Suprapubic skin (tissue), 4 donors: Measurements from ENCODE around the gene IQCH. TPM values are rescaled to one million over a fixed set of nuclear protein-coding genes. Genes with fewer than 3 reads are reported as not detected.

Experiments
- DNase-seq, 2 donors: peaks; one replicate each; pipeline ENCODE4 v3.0.0-alpha.2; 2019; ENCODE audit warnings: low spot score in 2 of 2
- H3K27ac ChIP-seq: fragments of 200-600 bp; sonication (generic); one replicate; pipeline ENCODE4 v1.5.1; 2019
- H3K27me3 ChIP-seq: fragments of 200-600 bp; sonication (generic); one replicate; pipeline ENCODE4 v1.5.1; 2019
- H3K36me3 ChIP-seq: fragments of 200-600 bp; sonication (generic); one replicate; pipeline ENCODE4 v1.5.1; 2019
- H3K4me1 ChIP-seq: fragments of 200-600 bp; sonication (generic); one replicate; pipeline ENCODE4 v1.5.1; 2019
- H3K4me3 ChIP-seq: fragments of 200-600 bp; sonication (generic); one replicate; pipeline ENCODE4 v1.5.1; 2019; ENCODE audit warnings: mild to moderate bottlenecking
- H3K9me3 ChIP-seq: fragments of 200-600 bp; sonication (generic); one replicate; pipeline ENCODE4 v1.5.1; 2019
- CTCF ChIP-seq, 2 donors: fragments of 200-600 bp in 1 of 2; fragments of 450-650 bp in 1 of 2; sonication (generic) in 1 of 2; IDR thresholded peaks; one replicate each; pipeline ENCODE4 v1.5.1; 2016 to 2019; ENCODE audit warnings: antibody characterized with exemption in 2 of 2, mild to moderate bottlenecking in 1 of 2, moderate library complexity in 1 of 2
- EP300 ChIP-seq: sonication (generic); formaldehyde crosslinking; IDR thresholded peaks from one replicate; pipeline ENCODE4 v1.6.1; 2017; ENCODE audit warnings: antibody characterized with exemption
- POLR2A ChIP-seq, 2 donors: fragments of 450-650 bp; IDR thresholded peaks; one replicate each; pipeline ENCODE4 v1.6.1; 2017; ENCODE audit warnings: antibody characterized with exemption in 2 of 2, mild to moderate bottlenecking in 2 of 2, moderate library complexity in 2 of 2
- POLR2AphosphoS5 ChIP-seq, 3 donors: sonication (generic); formaldehyde crosslinking; IDR thresholded peaks; one replicate each; pipeline ENCODE4 v1.6.1; 2017; ENCODE audit warnings: antibody characterized with exemption in 3 of 3
- WGBS: methylation state at CpG from one replicate; pipeline ENCODE4 v1.1.5; 2018; 5-methylcytosine and 5-hydroxymethylcytosine counted together
- total RNA-seq, 4 donors: library from RNA; depleted of rRNA; stranded (reverse); fragments of >200 nt; gene quantifications; one replicate each; pipeline ENCODE4 v1.1.0, GENCODE V29; 2016

The IQCH gene
- total RNA-seq, 4 donors from 2014 or later: 1.4 to 3.1 (median 2.2) TPM

DNA sequence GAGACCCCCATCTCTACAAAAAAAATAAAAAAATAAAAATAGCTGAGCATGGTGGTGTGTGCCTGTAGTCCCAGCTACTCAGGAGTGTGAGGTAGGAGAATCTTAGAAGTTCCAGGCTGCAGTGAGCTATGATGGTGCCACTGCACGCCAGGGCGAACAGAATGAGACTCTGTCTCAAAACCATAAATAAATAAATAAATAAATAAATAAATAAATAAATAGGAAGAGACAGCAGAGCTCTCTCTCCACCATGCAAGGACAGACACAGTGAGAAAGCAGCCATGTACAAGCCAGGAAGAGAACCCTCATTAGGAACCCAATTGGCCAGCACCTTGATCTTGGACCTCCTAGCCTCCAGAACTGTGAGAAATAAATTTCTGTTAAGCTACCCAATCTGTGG lies 261.0 kb downstream of the IQCH start:
- 96% methylated on average over 2 of the region's 2 CpGs for WGBS
- Histone ChIP-seq H3K4me1 (peaks cover 7% of the 10 kb centered on the region), H3K27me3 (no peaks in the 10 kb centered on the region), H3K4me3 (no peak overlapping the region), H3K36me3 (peaks cover 25% of the 10 kb centered on the region), H3K9me3 (no peaks in the 10 kb centered on the region), H3K27ac (no peak overlapping the region)
- no peak for TF ChIP-seq POLR2AphosphoS5 (IDR thresholded peaks at IDR 0.05)
- no peak for TF ChIP-seq POLR2A (IDR thresholded peaks at IDR 0.05)
- TF ChIP-seq EP300: no peak
- no peak for TF ChIP-seq CTCF (IDR thresholded peaks at IDR 0.05)
- no peak for DNase-seq

DNA sequence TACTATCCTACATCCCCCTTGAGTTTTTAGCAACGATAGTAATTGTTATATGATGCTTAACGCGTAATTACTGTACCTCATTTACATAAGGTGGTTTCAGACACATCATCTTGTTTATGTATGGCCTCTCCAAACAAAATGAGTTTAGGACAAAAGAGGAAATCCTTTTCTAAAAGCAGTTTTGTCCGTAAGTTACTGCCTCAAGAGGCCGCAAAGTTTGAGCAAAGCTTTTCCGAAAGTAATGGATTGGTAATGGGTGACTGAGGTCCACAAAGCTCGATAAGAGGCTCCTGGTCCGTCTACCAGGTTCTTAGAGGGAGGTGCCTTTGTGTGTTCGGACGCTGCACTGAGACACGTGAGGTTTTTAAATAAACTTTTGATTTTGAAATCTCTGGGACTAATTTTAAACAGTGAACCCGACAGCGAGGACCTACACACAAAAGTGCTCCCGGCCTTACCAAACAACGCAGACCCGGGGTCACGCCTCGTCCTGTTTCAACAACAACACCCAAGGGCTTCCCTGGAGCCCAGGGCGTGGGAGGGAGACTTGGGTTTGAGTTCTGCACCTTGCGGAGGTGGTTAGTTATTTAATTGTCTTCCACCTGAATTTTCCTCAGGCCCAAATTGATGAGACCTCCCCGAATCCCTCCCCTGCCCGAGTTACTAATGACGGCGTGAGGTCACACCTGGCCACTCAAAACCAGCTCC lies 265.9 kb downstream of the IQCH start:
- Histone ChIP-seq H3K9me3 (no peaks in the 10 kb centered on the region), H3K27ac (peak overlapping the region; percentile 98), H3K36me3 (peaks cover 2% of the 10 kb centered on the region), H3K4me3 (peak overlapping the region; percentile 70), H3K4me1 (peaks cover 38% of the 10 kb centered on the region), H3K27me3 (no peaks in the 10 kb centered on the region)
- TF ChIP-seq CTCF (IDR thresholded peaks at IDR 0.05) (no peak), POLR2AphosphoS5 (IDR thresholded peaks at IDR 0.05) (no peak), EP300 (no peak), POLR2A (IDR thresholded peaks at IDR 0.05) (no peak)
- DNase-seq: peak in 1 of 2 donors; percentile 79
- WGBS: 18% methylated on average over 19 of the region's 24 CpGs

DNA sequence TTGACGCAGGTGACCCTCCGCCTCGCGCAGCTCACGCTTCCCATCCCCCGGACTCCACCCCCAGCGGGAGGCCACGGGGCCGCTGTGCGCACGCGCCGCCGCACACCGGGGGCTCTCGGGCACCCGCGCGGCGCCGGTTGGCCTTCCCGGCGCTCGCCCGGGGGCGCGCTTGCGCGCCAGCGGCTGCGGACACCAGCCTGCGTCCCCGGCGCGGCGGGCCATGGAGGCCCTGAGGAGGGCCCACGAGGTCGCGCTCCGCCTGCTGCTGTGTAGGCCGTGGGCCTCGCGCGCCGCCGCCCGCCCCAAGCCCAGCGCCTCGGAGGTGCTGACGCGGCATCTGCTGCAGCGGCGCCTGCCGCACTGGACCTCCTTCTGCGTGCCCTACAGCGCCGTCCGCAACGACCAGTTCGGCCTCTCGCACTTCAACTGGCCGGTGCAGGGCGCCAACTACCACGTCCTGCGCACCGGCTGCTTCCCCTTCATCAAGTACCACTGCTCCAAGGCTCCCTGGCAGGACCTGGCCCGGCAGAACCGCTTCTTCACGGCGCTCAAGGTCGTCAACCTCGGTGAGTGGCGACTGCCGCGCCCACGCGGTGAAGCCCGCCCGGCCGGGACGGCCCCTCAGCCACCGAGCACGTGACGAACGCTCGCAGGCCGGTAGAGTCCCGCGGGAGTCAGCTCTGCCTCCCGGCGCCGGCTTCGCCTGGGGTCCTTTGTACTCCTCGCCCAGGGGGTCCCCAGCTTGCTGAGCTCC lies 266.6 kb downstream of the IQCH start, which contains the start of gene C15orf61:
Gene C15orf61 (plus strand): TSS at position 103 of the 754 bp plus-strand sequence. CDS start 118 bp downstream, at position 221.
- peaks cover 38% of the 10 kb centered on the region for H3K4me1 ChIP-seq
- DNase-seq: peak; percentile 86 to 91
- TF ChIP-seq POLR2AphosphoS5 (IDR thresholded peaks at IDR 0.05) (peak in 2 of 3 donors; percentile 63 to 74), POLR2A (IDR thresholded peaks at IDR 0.05) (peak in 1 of 2 donors; percentile 76), CTCF (IDR thresholded peaks at IDR 0.05) (no peak), EP300 (no peak)
- 0% methylated on average over 20 of the region's 94 CpGs for WGBS
- H3K9me3 ChIP-seq: no peaks in the 10 kb centered on the region
- H3K27ac ChIP-seq: peak within 1 kb of the TSS; percentile 98
- H3K36me3 ChIP-seq: peaks cover 7% of the 10 kb centered on the region
- peak within 1 kb of the TSS; percentile 70 for H3K4me3 ChIP-seq
- H3K27me3 ChIP-seq: no peaks in the 10 kb centered on the region

DNA sequence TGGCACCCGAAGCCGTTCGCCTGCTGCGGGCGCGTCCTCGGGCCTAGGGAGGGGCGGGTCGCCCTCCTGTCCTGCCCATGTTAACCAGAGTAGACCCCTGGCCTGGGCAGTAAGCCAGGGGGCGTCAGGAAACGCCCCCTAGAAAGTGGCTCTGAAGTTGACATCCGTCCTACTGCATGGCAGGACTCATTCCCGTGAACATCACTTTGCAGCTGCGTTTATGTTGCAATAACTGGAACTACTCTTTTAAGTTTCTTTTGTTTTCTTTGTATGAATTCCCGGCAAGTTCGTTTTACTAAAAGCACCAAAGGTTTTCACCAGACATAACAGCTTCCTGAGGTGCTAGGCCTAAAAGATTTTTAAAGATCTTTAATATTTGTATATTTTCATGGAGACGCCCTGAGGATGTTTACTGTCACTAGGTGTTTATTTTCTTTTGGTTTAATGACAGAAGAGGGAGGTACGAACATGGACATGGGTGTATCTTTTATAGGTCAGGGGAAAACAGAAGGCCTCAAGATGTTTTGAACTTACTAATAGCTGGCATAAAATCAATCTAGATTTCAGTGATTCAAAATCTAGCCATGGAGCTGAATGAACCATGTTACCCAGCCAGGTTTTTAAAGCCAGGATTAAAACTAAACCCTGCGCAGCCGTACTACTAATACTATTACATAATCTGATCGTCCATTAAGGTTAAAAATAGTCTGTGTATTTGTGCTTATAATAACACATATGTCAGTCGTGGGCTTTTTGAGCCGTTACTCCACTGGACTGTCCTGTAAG lies 267.4 kb downstream of the IQCH start:
- Histone ChIP-seq H3K9me3 (no peaks in the 10 kb centered on the region), H3K4me1 (peaks cover 38% of the 10 kb centered on the region), H3K36me3 (peaks cover 13% of the 10 kb centered on the region), H3K4me3 (peak overlapping the region; percentile 70), H3K27ac (peak overlapping the region; percentile 98), H3K27me3 (no peaks in the 10 kb centered on the region)
- WGBS: 1% methylated on average over 22 of the region's 23 CpGs
- TF ChIP-seq POLR2AphosphoS5 (IDR thresholded peaks at IDR 0.05): no peak
- no peak for TF ChIP-seq CTCF (IDR thresholded peaks at IDR 0.05)
- no peak for TF ChIP-seq EP300
- no peak for TF ChIP-seq POLR2A (IDR thresholded peaks at IDR 0.05)
- no peak for DNase-seq
